ENCODE data around the gene SHROOM3. TPM values are rescaled to one million over a fixed set of nuclear protein-coding genes. Genes with fewer than 3 reads are reported as not detected.

The SHROOM3 gene
- total RNA-seq, 1 donor from 2014 or later, result 16.2 TPM

DNA sequence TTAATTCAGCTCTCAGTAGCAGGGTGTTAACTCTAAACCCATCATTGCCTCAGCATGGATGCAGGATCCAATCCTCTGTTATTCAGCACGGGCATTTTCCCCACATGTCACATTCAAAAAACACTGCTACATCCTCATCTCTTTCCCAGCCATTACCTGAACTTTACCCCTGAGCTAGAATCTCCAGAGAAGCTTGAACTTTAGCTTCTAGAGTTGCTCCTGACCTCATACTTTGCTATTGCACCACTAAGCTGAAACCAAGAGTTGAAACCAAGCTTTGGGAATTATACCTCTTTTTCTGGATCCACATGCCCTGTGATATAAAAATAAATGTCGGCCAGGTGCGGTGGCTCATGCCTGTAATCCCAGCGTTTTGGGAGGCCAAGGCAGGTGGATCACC, 90.7 kb downstream of the SHROOM3 start:
- TF ChIP-seq, protein P1, sequence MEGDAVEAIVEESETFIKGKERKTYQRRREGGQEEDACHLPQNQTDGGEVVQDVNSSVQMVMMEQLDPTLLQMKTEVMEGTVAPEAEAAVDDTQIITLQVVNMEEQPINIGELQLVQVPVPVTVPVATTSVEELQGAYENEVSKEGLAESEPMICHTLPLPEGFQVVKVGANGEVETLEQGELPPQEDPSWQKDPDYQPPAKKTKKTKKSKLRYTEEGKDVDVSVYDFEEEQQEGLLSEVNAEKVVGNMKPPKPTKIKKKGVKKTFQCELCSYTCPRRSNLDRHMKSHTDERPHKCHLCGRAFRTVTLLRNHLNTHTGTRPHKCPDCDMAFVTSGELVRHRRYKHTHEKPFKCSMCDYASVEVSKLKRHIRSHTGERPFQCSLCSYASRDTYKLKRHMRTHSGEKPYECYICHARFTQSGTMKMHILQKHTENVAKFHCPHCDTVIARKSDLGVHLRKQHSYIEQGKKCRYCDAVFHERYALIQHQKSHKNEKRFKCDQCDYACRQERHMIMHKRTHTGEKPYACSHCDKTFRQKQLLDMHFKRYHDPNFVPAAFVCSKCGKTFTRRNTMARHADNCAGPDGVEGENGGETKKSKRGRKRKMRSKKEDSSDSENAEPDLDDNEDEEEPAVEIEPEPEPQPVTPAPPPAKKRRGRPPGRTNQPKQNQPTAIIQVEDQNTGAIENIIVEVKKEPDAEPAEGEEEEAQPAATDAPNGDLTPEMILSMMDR (IDR thresholded peaks at IDR 0.05; ENCODE audit: borderline replicate concordance), result no peak
- DNase-seq, result no peak
- H3K4me3 ChIP-seq, result no peak overlapping the region
- peaks cover 22% of the 10 kb centered on the region for H3K4me1 ChIP-seq
- no peaks in the 10 kb centered on the region for H3K36me3 ChIP-seq
- intact Hi-C loops (cut with micrococcal nuclease), result no loop called here
- H3K27me3 ChIP-seq (ENCODE audit: low read depth), result no peaks in the 10 kb centered on the region
- H3K9me3 ChIP-seq (replicated peaks), result peaks cover 17% of the 10 kb centered on the region
- H3K27ac ChIP-seq (replicated peaks), result peak overlapping the region; percentile 80

GRCh38 chr4:76526585-76526990, 91.6 kb downstream of the SHROOM3 start:
- H3K9me3 ChIP-seq (replicated peaks), result peaks cover 8% of the 10 kb centered on the region
- H3K4me1 ChIP-seq, result peaks cover 22% of the 10 kb centered on the region
- H3K4me3 ChIP-seq, result no peak overlapping the region
- no peak for DNase-seq
- intact Hi-C loops (cut with micrococcal nuclease), result no loop called here
- no peaks in the 10 kb centered on the region for H3K36me3 ChIP-seq
- no peaks in the 10 kb centered on the region for H3K27me3 ChIP-seq (ENCODE audit: low read depth)
- peak overlapping the region; percentile 80 for H3K27ac ChIP-seq (replicated peaks)
- TF ChIP-seq, protein P1 (IDR thresholded peaks at IDR 0.05; ENCODE audit: borderline replicate concordance), result no peak

DNA sequence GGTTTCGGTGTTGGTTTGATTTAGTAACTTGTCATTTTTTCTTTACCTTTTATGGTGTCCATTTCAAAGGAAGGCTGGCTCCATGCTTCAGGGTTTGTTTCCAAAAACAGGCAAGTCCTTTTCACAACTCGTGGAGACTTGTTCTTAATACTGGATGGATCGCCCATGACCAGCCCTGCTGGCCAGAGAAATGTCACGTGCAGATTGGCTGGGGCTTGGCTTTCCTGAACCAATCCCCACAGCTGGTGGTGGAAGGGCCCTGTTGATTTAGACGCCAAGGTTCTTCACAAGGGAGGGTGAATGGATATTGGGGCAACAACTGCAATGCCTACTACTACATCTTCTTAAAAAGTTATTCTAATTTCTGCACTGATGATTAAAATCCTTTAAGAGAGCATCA, 92.6 kb downstream of the SHROOM3 start:
- Histone ChIP-seq H3K27ac (replicated peaks) (peak overlapping the region; percentile 80), H3K4me3 (no peak overlapping the region), H3K27me3 (ENCODE audit: low read depth) (no peaks in the 10 kb centered on the region), H3K36me3 (no peaks in the 10 kb centered on the region), H3K9me3 (replicated peaks) (no peaks in the 10 kb centered on the region), H3K4me1 (peaks cover 22% of the 10 kb centered on the region)
- intact Hi-C loops (cut with micrococcal nuclease), result no loop called here
- TF ChIP-seq, protein P1 (IDR thresholded peaks at IDR 0.05; ENCODE audit: borderline replicate concordance), result no peak
- DNase-seq, result no peak

DNA sequence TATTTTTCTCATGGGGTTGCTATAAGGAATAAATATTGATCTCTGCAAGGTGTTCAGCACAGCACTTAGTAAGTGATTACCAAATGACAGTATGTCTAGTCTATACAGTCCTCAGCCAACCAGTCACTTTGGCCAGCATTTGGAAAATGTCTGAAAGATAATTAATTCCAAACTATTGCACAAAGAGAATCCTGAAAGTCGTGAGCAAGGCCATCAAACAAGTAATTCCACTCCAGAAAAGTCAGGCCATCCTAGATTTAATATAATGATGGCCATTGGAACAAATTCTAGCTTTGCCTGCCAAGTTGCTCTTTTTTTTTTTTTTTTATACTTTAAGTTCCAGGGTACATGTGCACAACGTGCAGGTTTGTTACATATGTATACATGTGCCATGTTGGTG, 96.6 kb downstream of the SHROOM3 start:
- intact Hi-C loops (cut with micrococcal nuclease), result no loop called here
- H3K9me3 ChIP-seq (replicated peaks), result no peaks in the 10 kb centered on the region
- no peaks in the 10 kb centered on the region for H3K27me3 ChIP-seq (ENCODE audit: low read depth)
- no peaks in the 10 kb centered on the region for H3K36me3 ChIP-seq
- H3K27ac ChIP-seq (replicated peaks), result no peak overlapping the region
- peaks cover 20% of the 10 kb centered on the region for H3K4me1 ChIP-seq
- DNase-seq, result no peak
- H3K4me3 ChIP-seq, result no peak overlapping the region
- TF ChIP-seq, protein P1 (IDR thresholded peaks at IDR 0.05; ENCODE audit: borderline replicate concordance), result no peak

- no peaks in the 10 kb centered on the region for H3K9me3 ChIP-seq (replicated peaks)
- peak overlapping the region; percentile 43 for H3K27ac ChIP-seq (replicated peaks)
- H3K27me3 ChIP-seq (ENCODE audit: low read depth), result no peaks in the 10 kb centered on the region
- peaks cover 16% of the 10 kb centered on the region for H3K4me1 ChIP-seq
- no peak for DNase-seq
- H3K36me3 ChIP-seq, result no peaks in the 10 kb centered on the region
- intact Hi-C loops (cut with micrococcal nuclease), result no loop called here
- TF ChIP-seq, protein P1 (IDR thresholded peaks at IDR 0.05; ENCODE audit: borderline replicate concordance), result no peak
- no peak overlapping the region for H3K4me3 ChIP-seq
These were observed 97.8 kb downstream of the SHROOM3 start for GRCh38 chr4:76532805-76533204.

- Histone ChIP-seq H3K4me1 (peaks cover 16% of the 10 kb centered on the region), H3K9me3 (replicated peaks) (no peaks in the 10 kb centered on the region), H3K36me3 (no peaks in the 10 kb centered on the region), H3K27ac (replicated peaks) (peak overlapping the region; percentile 43), H3K4me3 (no peak overlapping the region), H3K27me3 (ENCODE audit: low read depth) (no peaks in the 10 kb centered on the region)
- TF ChIP-seq, protein P1 (IDR thresholded peaks at IDR 0.05; ENCODE audit: borderline replicate concordance), result no peak
- intact Hi-C loops (cut with micrococcal nuclease), result no loop called here
- DNase-seq, result no peak
These were observed 98.3 kb downstream of the SHROOM3 start for GRCh38 chr4:76533314-76533713.
